Vagina (tissue), 2 donors: Measurements from ENCODE around the gene RASGRP1.

Experiments used
- POLR2AphosphoS5 ChIP-seq, 2 donors: sonication (generic); formaldehyde crosslinking; IDR thresholded peaks; one replicate each; pipeline ENCODE4 v1.9.0; 2017; ENCODE audit warnings: antibody characterized with exemption in 2 of 2, mild to moderate bottlenecking in 2 of 2, low read depth in 1 of 2; ENCODE audit not compliant: insufficient read depth in 1 of 2
- TF ChIP-seq, protein P1 (sequence below), 3 experiments: fragments of 450-650 bp in 2 of 3; fragments of 200-600 bp in 1 of 3; sonication (generic) in 1 of 3; IDR thresholded peaks; one replicate each; pipeline ENCODE4 v1.5.1; 2017 to 2019; ENCODE audit warnings: antibody characterized with exemption in 3 of 3, mild to moderate bottlenecking in 2 of 3, moderate library complexity in 2 of 3

DNA sequence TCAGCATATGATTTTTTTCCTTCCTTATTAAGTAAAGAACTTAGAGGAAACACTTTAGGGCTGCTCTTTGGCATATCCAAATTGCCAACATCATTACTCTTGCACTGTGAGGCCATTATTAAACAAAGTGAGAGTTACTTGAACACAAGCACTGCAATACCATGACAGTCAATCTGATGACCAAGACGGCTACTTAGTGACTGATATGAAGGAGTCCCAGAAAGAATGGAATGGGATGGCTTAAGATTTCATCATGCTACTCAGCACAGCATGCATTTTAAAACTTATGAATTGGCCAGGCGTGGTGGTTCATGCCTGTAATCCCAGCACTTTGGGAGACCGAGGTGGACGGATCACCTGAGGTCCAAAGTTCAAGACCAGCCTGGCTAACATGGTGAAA lies 55.5 kb downstream of the RASGRP1 start:
- TF ChIP-seq, protein P1, sequence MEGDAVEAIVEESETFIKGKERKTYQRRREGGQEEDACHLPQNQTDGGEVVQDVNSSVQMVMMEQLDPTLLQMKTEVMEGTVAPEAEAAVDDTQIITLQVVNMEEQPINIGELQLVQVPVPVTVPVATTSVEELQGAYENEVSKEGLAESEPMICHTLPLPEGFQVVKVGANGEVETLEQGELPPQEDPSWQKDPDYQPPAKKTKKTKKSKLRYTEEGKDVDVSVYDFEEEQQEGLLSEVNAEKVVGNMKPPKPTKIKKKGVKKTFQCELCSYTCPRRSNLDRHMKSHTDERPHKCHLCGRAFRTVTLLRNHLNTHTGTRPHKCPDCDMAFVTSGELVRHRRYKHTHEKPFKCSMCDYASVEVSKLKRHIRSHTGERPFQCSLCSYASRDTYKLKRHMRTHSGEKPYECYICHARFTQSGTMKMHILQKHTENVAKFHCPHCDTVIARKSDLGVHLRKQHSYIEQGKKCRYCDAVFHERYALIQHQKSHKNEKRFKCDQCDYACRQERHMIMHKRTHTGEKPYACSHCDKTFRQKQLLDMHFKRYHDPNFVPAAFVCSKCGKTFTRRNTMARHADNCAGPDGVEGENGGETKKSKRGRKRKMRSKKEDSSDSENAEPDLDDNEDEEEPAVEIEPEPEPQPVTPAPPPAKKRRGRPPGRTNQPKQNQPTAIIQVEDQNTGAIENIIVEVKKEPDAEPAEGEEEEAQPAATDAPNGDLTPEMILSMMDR (IDR thresholded peaks at IDR 0.05): no peak
- no peak for TF ChIP-seq POLR2AphosphoS5 (IDR thresholded peaks at IDR 0.05; ENCODE audit: insufficient read depth in 1 of 2, low read depth in 1 of 2)
